SK-N-SH (cell line): ENCODE results near the gene POU2F3. TPM values are rescaled to one million over a fixed set of nuclear protein-coding genes. Genes with fewer than 3 reads are reported as not detected.

Experiments
- CTCF ChIA-PET: fragments of 300-600, 350-600 bp; formaldehyde crosslinking; extraction: SDS; loops from one replicate; lab custom pipeline; 2021; lab: Yijun Ruan, JAX
- POLR2A ChIA-PET: fragments of 350-600 bp; sonication (Branson Sonifier 250); formaldehyde crosslinking; extraction: SDS; loops from one replicate; lab custom pipeline; 2020; ENCODE audit warnings: antibody characterized with exemption, inconsistent platforms; lab: Yijun Ruan, JAX
- DNase-seq: peaks from one replicate; pipeline ENCODE4 v3.0.0; 2012
- H2AFZ ChIP-seq: fragments of 200-600 bp; sonication (generic); 2 replicates; pipeline ENCODE4 v1.8.1; 2016; ENCODE audit warnings: antibody characterized with exemption, mild to moderate bottlenecking, low read depth
- H3F3A ChIP-seq: fragments of 200-600 bp; sonication (generic); replicated peaks from 2 replicates; pipeline ENCODE3; 2016; ENCODE audit warnings: antibody characterized with exemption, mild to moderate bottlenecking; ENCODE audit not compliant: insufficient read depth
- H3K27ac ChIP-seq, 2 experiments: fragments of 200-500 bp in 1 of 2; fragments of 200-600 bp in 1 of 2; sonication (Bioruptor generic) in 1 of 2; sonication (generic), shearing (Covaris generic) in 1 of 2; 2 replicates each; pipeline versions ENCODE4 v1.5.1 to v1.6.1; 2014 to 2016; ENCODE audit warnings: low read depth in 2 of 2, inconsistent platforms in 1 of 2, low read length in 1 of 2, mild to moderate bottlenecking in 1 of 2, mixed read lengths in 1 of 2
- H3K27me3 ChIP-seq: fragments of 200-600 bp; sonication (generic), shearing (Covaris generic); 2 replicates; pipeline ENCODE4 v1.6.1; 2016; ENCODE audit warnings: mixed run types; ENCODE audit not compliant: insufficient read depth
- H3K36me3 ChIP-seq, 2 experiments: fragments of 200-500 bp in 1 of 2; fragments of 200-600 bp in 1 of 2; sonication (Bioruptor generic) in 1 of 2; sonication (generic) in 1 of 2; replicated peaks in 1 of 2; 2 replicates each; pipeline versions ENCODE3 to v1.5.1; 2014 to 2016; ENCODE audit warnings: low read length in 1 of 2, mild to moderate bottlenecking in 1 of 2; ENCODE audit not compliant: insufficient read depth in 2 of 2, control insufficient read depth in 1 of 2
- H3K4me1 ChIP-seq, 2 experiments: fragments of 200-500 bp in 1 of 2; fragments of 200-600 bp in 1 of 2; sonication (Bioruptor generic) in 1 of 2; sonication (generic), shearing (Covaris generic) in 1 of 2; 2 replicates each; pipeline versions ENCODE4 v1.5.1 to v1.6.1; 2014 to 2016; ENCODE audit warnings: low read depth in 1 of 2, low read length in 1 of 2, mixed run types in 1 of 2; ENCODE audit not compliant: insufficient read depth in 2 of 2, control insufficient read depth in 1 of 2
- H3K4me2 ChIP-seq: fragments of 200-600 bp; sonication (generic), shearing (Covaris generic); 2 replicates; pipeline ENCODE4 v1.6.1; 2017; ENCODE audit warnings: mixed run types
- H3K4me3 ChIP-seq, 2 experiments: fragments of 200-500 bp in 1 of 2; fragments of 200-600 bp in 1 of 2; sonication (Bioruptor generic) in 1 of 2; sonication (generic), shearing (Covaris generic) in 1 of 2; 2 replicates each; pipeline versions ENCODE4 v1.5.1 to v1.8.1; 2014 to 2016; ENCODE audit warnings: low read depth in 2 of 2, inconsistent platforms in 1 of 2, low read length in 1 of 2, mild to moderate bottlenecking in 1 of 2, mixed read lengths in 1 of 2, moderate library complexity in 1 of 2
- H3K79me2 ChIP-seq: fragments of 200-600 bp; sonication (generic); 2 replicates; pipeline ENCODE4 v1.8.1; 2017; ENCODE audit warnings: mild to moderate bottlenecking; ENCODE audit not compliant: insufficient read depth
- H3K9ac ChIP-seq: fragments of 200-600 bp; sonication (generic); 2 replicates; pipeline ENCODE4 v1.6.1; 2017; ENCODE audit warnings: mixed run types
- H3K9me2 ChIP-seq: fragments of 200-600 bp; sonication (generic); 2 replicates; pipeline ENCODE4 v1.6.1; 2017; ENCODE audit warnings: mixed run types
- H3K9me3 ChIP-seq: fragments of 200-600 bp; sonication (generic); 2 replicates; pipeline ENCODE4 v1.6.1; 2017; ENCODE audit warnings: mixed run types, mild to moderate bottlenecking, moderate library complexity
- H4K20me1 ChIP-seq: fragments of 200-600 bp; sonication (generic); 2 replicates; pipeline ENCODE4 v1.6.1; 2017; ENCODE audit warnings: mild to moderate bottlenecking, mixed run types; ENCODE audit not compliant: insufficient read depth
- ELF1 ChIP-seq: IDR thresholded peaks from 2 replicates; pipeline ENCODE4 v1.4.0; 2012
- FOXM1 ChIP-seq: IDR thresholded peaks from 2 replicates; pipeline ENCODE4 v1.4.0; 2012; ENCODE audit warnings: low read depth, mild to moderate bottlenecking
- GABPA ChIP-seq: IDR thresholded peaks from 2 replicates; pipeline ENCODE4 v1.4.0; 2012; ENCODE audit warnings: low read depth, mild to moderate bottlenecking
- MXI1 ChIP-seq: IDR thresholded peaks from 2 replicates; pipeline ENCODE4 v1.6.1; 2012; ENCODE audit warnings: mild to moderate bottlenecking, low read depth, low read length, improper control_type of control experiment
- POLR2AphosphoS5 ChIP-seq: IDR thresholded peaks from 2 replicates; pipeline ENCODE4 v1.6.1; 2012; ENCODE audit warnings: low read depth, low read length
- RCOR1 ChIP-seq: fragments of 150-350 bp; IDR thresholded peaks from 2 replicates; pipeline ENCODE4 v1.6.1; 2017; ENCODE audit warnings: antibody characterized with exemption, low read length
- REST ChIP-seq: IDR thresholded peaks from 2 replicates; pipeline ENCODE4 v1.6.1; 2012; ENCODE audit warnings: mild to moderate bottlenecking, low read depth, low read length, moderate library complexity
- TEAD4 ChIP-seq: IDR thresholded peaks from 2 replicates; pipeline ENCODE4 v1.4.0; 2012; ENCODE audit warnings: mild to moderate bottlenecking, borderline replicate concordance; ENCODE audit not compliant: insufficient read depth
- WGBS: methylation state at CpG from one replicate; pipeline ENCODE4 v1.1.6; 2017; ENCODE audit warnings: low lambda C conversion rate; 5-methylcytosine and 5-hydroxymethylcytosine counted together
- polyA plus RNA-seq, 3 experiments: library from polyadenylated mRNA; depleted of rRNA; stranded (reverse); fragments of >200 nt; gene quantifications; 2 replicates each; pipeline ENCODE4 v1.2.3, GENCODE V29; 2012
- TF ChIP-seq, protein P1 (sequence below): fragments of 200-600 bp; sonication (generic); IDR thresholded peaks from 2 replicates; pipeline ENCODE4 v1.6.1; 2017; ENCODE audit warnings: antibody characterized with exemption, mild to moderate bottlenecking, moderate library complexity
- TF ChIP-seq, protein P2 (sequence below): fragments of 150-350 bp; IDR thresholded peaks from 2 replicates; pipeline ENCODE4 v1.6.1; 2016; ENCODE audit warnings: mild to moderate bottlenecking, low read depth, low read length
- TF ChIP-seq, protein P3 (sequence below): IDR thresholded peaks from 2 replicates; pipeline ENCODE4 v1.4.0; 2012; ENCODE audit warnings: low read depth, borderline replicate concordance

The POU2F3 gene
- polyA plus RNA-seq, 1 of the 3 experiments (the other 2 are of a cell fraction): 0.02 TPM

- TF ChIP-seq, protein P1, sequence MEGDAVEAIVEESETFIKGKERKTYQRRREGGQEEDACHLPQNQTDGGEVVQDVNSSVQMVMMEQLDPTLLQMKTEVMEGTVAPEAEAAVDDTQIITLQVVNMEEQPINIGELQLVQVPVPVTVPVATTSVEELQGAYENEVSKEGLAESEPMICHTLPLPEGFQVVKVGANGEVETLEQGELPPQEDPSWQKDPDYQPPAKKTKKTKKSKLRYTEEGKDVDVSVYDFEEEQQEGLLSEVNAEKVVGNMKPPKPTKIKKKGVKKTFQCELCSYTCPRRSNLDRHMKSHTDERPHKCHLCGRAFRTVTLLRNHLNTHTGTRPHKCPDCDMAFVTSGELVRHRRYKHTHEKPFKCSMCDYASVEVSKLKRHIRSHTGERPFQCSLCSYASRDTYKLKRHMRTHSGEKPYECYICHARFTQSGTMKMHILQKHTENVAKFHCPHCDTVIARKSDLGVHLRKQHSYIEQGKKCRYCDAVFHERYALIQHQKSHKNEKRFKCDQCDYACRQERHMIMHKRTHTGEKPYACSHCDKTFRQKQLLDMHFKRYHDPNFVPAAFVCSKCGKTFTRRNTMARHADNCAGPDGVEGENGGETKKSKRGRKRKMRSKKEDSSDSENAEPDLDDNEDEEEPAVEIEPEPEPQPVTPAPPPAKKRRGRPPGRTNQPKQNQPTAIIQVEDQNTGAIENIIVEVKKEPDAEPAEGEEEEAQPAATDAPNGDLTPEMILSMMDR: no peak
Measured at GRCh38 chr11:120344302-120345004, 104.5 kb downstream of the POU2F3 start (continued).

- no peaks in the 10 kb centered on the region for H3K27me3 ChIP-seq
- peaks cover 7% of the 10 kb centered on the region for H3F3A ChIP-seq
- no peak for DNase-seq
- peak; percentile 24; the same call in 1 of the 2 replicates for TF ChIP-seq MXI1
- TF ChIP-seq GABPA: no peak
- TF ChIP-seq, all 33 proteins: peak for 1
- H3K9me2 ChIP-seq: no peaks in the 10 kb centered on the region
- CTCF ChIA-PET: interaction anchor here (0.7 to 0.9 kb wide), 2 partner anchors 9 to 33 kb away, joined by 3 to 4 read pairs; no protein-coding TSS in a partner anchor
- POLR2A ChIA-PET: no interaction called here
- no peak overlapping the region for H3K9ac ChIP-seq
- no peaks in the 10 kb centered on the region for H3K36me3 ChIP-seq
- 0 out of 2 replicates have a peak, but pooled peaks cover 5% of the 10 kb centered on the region for H3K9me3 ChIP-seq
- H2AFZ ChIP-seq: no peak overlapping the region
- 72% methylated on average over 1 of the region's 1 CpG for WGBS
- H3K4me1 ChIP-seq: peaks cover 19 to 45% of the 10 kb centered on the region in 2 experiments
- peaks cover 81% of the 10 kb centered on the region for H4K20me1 ChIP-seq
- peaks cover 99% of the 10 kb centered on the region for H3K79me2 ChIP-seq
- H3K27ac ChIP-seq: peak overlapping the region in 1 of 2 experiments; percentile 28; a peak in 1 of 4 replicates
- no peak overlapping the region for H3K4me3 ChIP-seq
- H3K4me2 ChIP-seq: no peak overlapping the region; the same call in 1 of the 2 replicates
Measured at GRCh38 chr11:120346233-120346632, 106.3 kb downstream of the POU2F3 start.

DNA sequence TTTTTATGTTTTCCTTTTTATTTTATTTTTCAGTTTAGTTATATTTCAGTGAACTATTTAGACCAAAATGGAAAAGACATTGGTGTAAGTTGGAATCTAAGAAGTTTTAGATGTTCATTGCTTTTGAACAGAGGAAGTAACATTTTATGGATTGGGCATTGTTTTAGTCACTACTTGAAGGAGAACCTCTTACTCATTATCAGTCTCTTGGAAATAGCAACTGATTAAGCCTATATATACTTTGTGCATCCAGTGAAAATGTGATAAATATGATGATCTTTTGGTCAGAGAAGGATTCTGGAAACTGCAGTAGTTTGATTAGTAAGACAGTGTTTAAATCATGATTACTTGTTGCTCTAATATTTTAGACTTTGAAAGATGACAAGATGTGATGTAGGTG, 110.7 kb downstream of the POU2F3 start:
- H3F3A ChIP-seq: peaks cover 7% of the 10 kb centered on the region
- POLR2A ChIA-PET: no interaction called here
- no peak for TF ChIP-seq RCOR1
- no peak for TF ChIP-seq ELF1
- TF ChIP-seq FOXM1: no peak
- TF ChIP-seq, protein P1: no peak
- TF ChIP-seq, protein P2, sequence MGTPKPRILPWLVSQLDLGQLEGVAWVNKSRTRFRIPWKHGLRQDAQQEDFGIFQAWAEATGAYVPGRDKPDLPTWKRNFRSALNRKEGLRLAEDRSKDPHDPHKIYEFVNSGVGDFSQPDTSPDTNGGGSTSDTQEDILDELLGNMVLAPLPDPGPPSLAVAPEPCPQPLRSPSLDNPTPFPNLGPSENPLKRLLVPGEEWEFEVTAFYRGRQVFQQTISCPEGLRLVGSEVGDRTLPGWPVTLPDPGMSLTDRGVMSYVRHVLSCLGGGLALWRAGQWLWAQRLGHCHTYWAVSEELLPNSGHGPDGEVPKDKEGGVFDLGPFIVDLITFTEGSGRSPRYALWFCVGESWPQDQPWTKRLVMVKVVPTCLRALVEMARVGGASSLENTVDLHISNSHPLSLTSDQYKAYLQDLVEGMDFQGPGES: no peak
- no peak for TF ChIP-seq TEAD4
- no peak for TF ChIP-seq REST
- no peak for TF ChIP-seq POLR2AphosphoS5
- TF ChIP-seq, protein P3, sequence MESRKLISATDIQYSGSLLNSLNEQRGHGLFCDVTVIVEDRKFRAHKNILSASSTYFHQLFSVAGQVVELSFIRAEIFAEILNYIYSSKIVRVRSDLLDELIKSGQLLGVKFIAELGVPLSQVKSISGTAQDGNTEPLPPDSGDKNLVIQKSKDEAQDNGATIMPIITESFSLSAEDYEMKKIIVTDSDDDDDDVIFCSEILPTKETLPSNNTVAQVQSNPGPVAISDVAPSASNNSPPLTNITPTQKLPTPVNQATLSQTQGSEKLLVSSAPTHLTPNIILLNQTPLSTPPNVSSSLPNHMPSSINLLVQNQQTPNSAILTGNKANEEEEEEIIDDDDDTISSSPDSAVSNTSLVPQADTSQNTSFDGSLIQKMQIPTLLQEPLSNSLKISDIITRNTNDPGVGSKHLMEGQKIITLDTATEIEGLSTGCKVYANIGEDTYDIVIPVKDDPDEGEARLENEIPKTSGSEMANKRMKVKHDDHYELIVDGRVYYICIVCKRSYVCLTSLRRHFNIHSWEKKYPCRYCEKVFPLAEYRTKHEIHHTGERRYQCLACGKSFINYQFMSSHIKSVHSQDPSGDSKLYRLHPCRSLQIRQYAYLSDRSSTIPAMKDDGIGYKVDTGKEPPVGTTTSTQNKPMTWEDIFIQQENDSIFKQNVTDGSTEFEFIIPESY: no peak
- no peak for TF ChIP-seq GABPA

More for the DNA sequence above, 110.7 kb downstream of the POU2F3 start:
- Histone ChIP-seq H3K36me3 (no peaks in the 10 kb centered on the region), H3K27ac (no peak overlapping the region), H3K4me1 (peaks cover 16 to 32% of the 10 kb centered on the region in 2 experiments; a peak in 3 of 4 replicates), H4K20me1 (peaks cover 81% of the 10 kb centered on the region), H3K9ac (no peak overlapping the region), H3K4me3 (no peak overlapping the region), H3K9me3 (no peaks in the 10 kb centered on the region), H3K79me2 (peaks cover 98% of the 10 kb centered on the region), H2AFZ (no peak overlapping the region), H3K4me2 (no peak overlapping the region), H3K27me3 (no peaks in the 10 kb centered on the region), H3K9me2 (no peaks in the 10 kb centered on the region)
- no peak for DNase-seq
- CTCF ChIA-PET: no interaction called here
